ENCODE results near the gene SERPINB8. TPM values are rescaled to one million over a fixed set of nuclear protein-coding genes. Genes with fewer than 3 reads are reported as not detected.

Gene SERPINB8
- total and polyA plus RNA-seq, 9 of the 15 experiments (the other 6 are each of a cell fraction or from before 2014, with no cell fraction given): 0.05 to 0.19 (median 0.09) TPM

DNA sequence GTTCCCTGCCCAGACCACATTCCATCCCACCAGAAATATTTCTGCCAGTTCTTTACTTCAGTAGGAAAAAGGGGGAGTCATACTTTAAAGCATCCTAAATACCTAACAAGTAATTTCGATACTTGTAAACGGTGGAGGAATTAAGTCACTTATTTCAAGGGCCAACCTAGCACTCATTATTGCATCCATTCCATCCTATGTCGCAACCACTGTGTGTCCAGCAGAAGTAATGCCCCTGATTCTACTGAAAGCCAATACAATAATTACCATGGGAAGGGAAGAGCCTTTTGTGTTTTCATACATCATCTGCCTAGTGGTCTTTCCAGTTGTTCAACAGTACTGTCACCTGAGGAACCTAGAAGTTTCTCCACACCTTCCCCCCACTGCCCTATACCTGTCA, 12.5 kb downstream of the SERPINB8 start:
- H3K4me3 ChIP-seq: no peak overlapping the region
- DNase-seq (ENCODE audit: extremely low read depth in 1 of 4, low spot score in 3 of 4) (no peak), FAIRE-seq (no peak), ATAC-seq (no peak)
- no peaks in the 10 kb centered on the region for H4K20me1 ChIP-seq (replicated peaks; ENCODE audit: control insufficient read depth, insufficient read depth, low read length)
- H3K27me3 ChIP-seq (ENCODE audit: control insufficient read depth in 2 of 2, insufficient read depth in 2 of 2, low read length in 2 of 2): no peaks in the 10 kb centered on the region
- no TSS peak for BruUV-seq (replicated peaks)
- no peak overlapping the region for H3K4me2 ChIP-seq (ENCODE audit: insufficient read depth, low read length)
- ChIA-PET POLR2A (no interaction called here), CTCF (ENCODE audit: low intra/inter-chr PET ratio) (no interaction called here)
- no peaks in the 10 kb centered on the region for H3K9me3 ChIP-seq (replicated peaks; ENCODE audit: control insufficient read depth, insufficient read depth, low read depth, low read length)
- H2AFZ ChIP-seq (ENCODE audit: low read depth, low read length): no peak overlapping the region
- intact Hi-C loops (cut with micrococcal nuclease): no loop called here
- no peak overlapping the region for H3K27ac ChIP-seq (ENCODE audit: extremely low read depth, low read depth, low read length)
- WGBS (ENCODE audit: insufficient coverage, low coverage, missing lambda C conversion rate): 0% methylated on average over 3 of the region's 3 CpGs
- H3K4me1 ChIP-seq (replicated peaks in 1 of 2; ENCODE audit: control insufficient read depth in 2 of 2, insufficient read depth in 2 of 2, low read length in 2 of 2): no peaks in the 10 kb centered on the region
- no peaks in the 10 kb centered on the region for H3K9me1 ChIP-seq (ENCODE audit: control insufficient read depth, insufficient read depth, low read length)
- in situ Hi-C loops (cut with MboI): loop anchor here (25.0 kb wide), 1 partner anchor 470 kb away; no protein-coding TSS in a partner anchor
- H3K36me3 ChIP-seq (ENCODE audit: control insufficient read depth, insufficient read depth, low read length): no peaks in the 10 kb centered on the region
- no peaks in the 10 kb centered on the region for H3K79me2 ChIP-seq (ENCODE audit: control insufficient read depth, insufficient read depth, low read length)
- TF ChIP-seq, protein P1, sequence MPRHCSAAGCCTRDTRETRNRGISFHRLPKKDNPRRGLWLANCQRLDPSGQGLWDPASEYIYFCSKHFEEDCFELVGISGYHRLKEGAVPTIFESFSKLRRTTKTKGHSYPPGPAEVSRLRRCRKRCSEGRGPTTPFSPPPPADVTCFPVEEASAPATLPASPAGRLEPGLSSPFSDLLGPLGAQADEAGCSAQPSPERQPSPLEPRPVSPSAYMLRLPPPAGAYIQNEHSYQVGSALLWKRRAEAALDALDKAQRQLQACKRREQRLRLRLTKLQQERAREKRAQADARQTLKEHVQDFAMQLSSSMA (CRISPR knock-in tag; IDR thresholded peaks at IDR 0.05): no peak
- TF ChIP-seq, protein P2, sequence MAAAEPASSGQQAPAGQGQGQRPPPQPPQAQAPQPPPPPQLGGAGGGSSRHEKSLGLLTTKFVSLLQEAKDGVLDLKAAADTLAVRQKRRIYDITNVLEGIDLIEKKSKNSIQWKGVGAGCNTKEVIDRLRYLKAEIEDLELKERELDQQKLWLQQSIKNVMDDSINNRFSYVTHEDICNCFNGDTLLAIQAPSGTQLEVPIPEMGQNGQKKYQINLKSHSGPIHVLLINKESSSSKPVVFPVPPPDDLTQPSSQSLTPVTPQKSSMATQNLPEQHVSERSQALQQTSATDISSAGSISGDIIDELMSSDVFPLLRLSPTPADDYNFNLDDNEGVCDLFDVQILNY (CRISPR knock-in tag; IDR thresholded peaks at IDR 0.05): no peak
- TF ChIP-seq ARID1B (IDR thresholded peaks at IDR 0.05): no peak
- TF ChIP-seq NFE2 (IDR thresholded peaks at IDR 0.05; ENCODE audit: low read depth): no peak
- no peak overlapping the region for H3K9ac ChIP-seq (ENCODE audit: insufficient read depth in 1 of 2, low read depth in 2 of 2, low read length in 2 of 2)

DNA sequence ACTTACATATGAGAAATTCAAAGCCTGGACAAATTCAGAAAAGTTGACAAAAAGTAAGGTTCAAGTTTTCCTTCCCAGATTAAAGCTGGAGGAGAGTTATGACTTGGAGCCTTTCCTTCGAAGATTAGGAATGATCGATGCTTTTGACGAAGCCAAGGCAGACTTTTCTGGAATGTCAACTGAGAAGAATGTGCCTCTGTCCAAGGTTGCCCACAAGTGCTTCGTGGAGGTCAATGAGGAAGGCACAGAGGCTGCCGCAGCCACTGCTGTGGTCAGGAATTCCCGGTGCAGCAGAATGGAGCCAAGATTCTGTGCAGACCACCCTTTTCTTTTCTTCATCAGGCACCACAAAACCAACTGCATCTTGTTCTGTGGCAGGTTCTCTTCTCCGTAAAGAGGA, 17.0 kb downstream of the SERPINB8 start:
- no peak overlapping the region for H3K4me2 ChIP-seq (ENCODE audit: insufficient read depth, low read length)
- H4K20me1 ChIP-seq (replicated peaks; ENCODE audit: control insufficient read depth, insufficient read depth, low read length): no peaks in the 10 kb centered on the region
- no peak for TF ChIP-seq ZNF134 (CRISPR knock-in tag; conservative IDR thresholded peaks at IDR 0.05)
- TF ChIP-seq SLC30A9 (CRISPR knock-in tag; IDR thresholded peaks at IDR 0.05): no peak
- TF ChIP-seq RBM39 (optimal IDR thresholded peaks at IDR 0.05; ENCODE audit: low read depth, low read length): no peak
- no peak for TF ChIP-seq ARID3B (CRISPR knock-in tag; IDR thresholded peaks at IDR 0.05; ENCODE audit: borderline replicate concordance)
- in situ Hi-C loops (cut with MboI) (loop anchor here (25.0 kb wide), 1 partner anchor 475 kb away; no protein-coding TSS in a partner anchor), intact Hi-C loops (cut with micrococcal nuclease) (no loop called here)
- no peaks in the 10 kb centered on the region for H3K9me3 ChIP-seq (replicated peaks; ENCODE audit: control insufficient read depth, insufficient read depth, low read depth, low read length)
- no peak overlapping the region for H3K27ac ChIP-seq (ENCODE audit: extremely low read depth, low read depth, low read length)
- H3K9me1 ChIP-seq (ENCODE audit: control insufficient read depth, insufficient read depth, low read length): no peaks in the 10 kb centered on the region
- no peaks in the 10 kb centered on the region for H3K27me3 ChIP-seq (ENCODE audit: control insufficient read depth in 2 of 2, insufficient read depth in 2 of 2, low read length in 2 of 2)
- no peaks in the 10 kb centered on the region for H3K79me2 ChIP-seq (ENCODE audit: control insufficient read depth, insufficient read depth, low read length)
- no peak overlapping the region for H3K4me3 ChIP-seq
- no peak for FAIRE-seq
- WGBS (ENCODE audit: insufficient coverage, low coverage, missing lambda C conversion rate): 0% methylated on average over 6 of the region's 7 CpGs
- ATAC-seq: no peak
- ChIA-PET CTCF (ENCODE audit: low intra/inter-chr PET ratio) (no interaction called here), POLR2A (no interaction called here)
- no peak overlapping the region for H2AFZ ChIP-seq (ENCODE audit: low read depth, low read length)
- no peak overlapping the region for H3K9ac ChIP-seq (ENCODE audit: insufficient read depth in 1 of 2, low read depth in 2 of 2, low read length in 2 of 2)
- DNase-seq (ENCODE audit: extremely low read depth in 1 of 4, low spot score in 3 of 4): no peak
- BruUV-seq (replicated peaks): no TSS peak
- no peaks in the 10 kb centered on the region for H3K4me1 ChIP-seq (replicated peaks in 1 of 2; ENCODE audit: control insufficient read depth in 2 of 2, insufficient read depth in 2 of 2, low read length in 2 of 2)
- H3K36me3 ChIP-seq (ENCODE audit: control insufficient read depth, insufficient read depth, low read length): no peaks in the 10 kb centered on the region
